SK-N-SH (cell line): ENCODE measurements around the gene RGN.

Source experiments
- CTCF ChIP-seq: fragments of 200-600 bp; sonication (generic); IDR thresholded peaks from 2 replicates; pipeline ENCODE4 v1.6.1; 2017; ENCODE audit warnings: antibody characterized with exemption, mild to moderate bottlenecking, moderate library complexity
- EP300 ChIP-seq, 2 experiments: IDR thresholded peaks; 2 replicates each; pipeline versions ENCODE4 v1.4.0 to v1.6.1; 2012; ENCODE audit warnings: borderline replicate concordance in 1 of 2, low read depth in 1 of 2, low read length in 1 of 2
- FOSL2 ChIP-seq: IDR thresholded peaks from 2 replicates; pipeline ENCODE4 v1.4.0; 2012; ENCODE audit warnings: low read depth, mild to moderate bottlenecking, moderate library complexity, borderline replicate concordance
- FOXM1 ChIP-seq: IDR thresholded peaks from 2 replicates; pipeline ENCODE4 v1.4.0; 2012; ENCODE audit warnings: low read depth, mild to moderate bottlenecking
- JUND ChIP-seq: IDR thresholded peaks from 2 replicates; pipeline ENCODE4 v1.4.0; 2012
- MAX ChIP-seq: IDR thresholded peaks from 2 replicates; pipeline ENCODE4 v1.4.0; 2012; ENCODE audit warnings: low read depth
- POLR2AphosphoS5 ChIP-seq: IDR thresholded peaks from 2 replicates; pipeline ENCODE4 v1.6.1; 2012; ENCODE audit warnings: low read depth, low read length
- RXRA ChIP-seq: IDR thresholded peaks from 2 replicates; pipeline ENCODE4 v1.4.0; 2012; ENCODE audit warnings: low read depth, mild to moderate bottlenecking, borderline replicate concordance
- USF1 ChIP-seq: IDR thresholded peaks from 2 replicates; pipeline ENCODE4 v1.4.0; 2012; ENCODE audit warnings: low read depth, borderline replicate concordance
- ZBTB33 ChIP-seq: IDR thresholded peaks from 2 replicates; pipeline ENCODE4 v1.4.0; 2012; ENCODE audit warnings: low read depth, borderline replicate concordance

- no peak for TF ChIP-seq POLR2AphosphoS5
- TF ChIP-seq MAX = no peak
- no peak for TF ChIP-seq USF1
- TF ChIP-seq EP300 (IDR thresholded peaks at IDR 0.05; ENCODE audit: borderline replicate concordance in 1 of 2, low read depth in 1 of 2, low read length in 1 of 2) = no peak
- TF ChIP-seq JUND = no peak
- no peak for TF ChIP-seq RXRA
- no peak for TF ChIP-seq ZBTB33
- TF ChIP-seq FOSL2 = no peak
- TF ChIP-seq FOXM1 = no peak
- TF ChIP-seq CTCF = no peak
These were observed 15.6 kb downstream of the RGN start for GRCh38 chrX:47093860-47094259.
